Nephron (organoid): Measurements from ENCODE around the gene TREH.

ENCODE experiments used
- H3K27ac Mint-ChIP-seq, 3 experiments: 2 replicates each; pipeline ENCODE4 v1.8.0; 2020; ENCODE audit warnings: mixed read lengths in 3 of 3, mild to moderate bottlenecking in 2 of 3, moderate library complexity in 1 of 3
- H3K27me3 Mint-ChIP-seq: 2 replicates; pipeline ENCODE4 v1.8.0; 2021; ENCODE audit warnings: low read depth, mild to moderate bottlenecking, moderate library complexity, mixed read lengths
- H3K36me3 Mint-ChIP-seq: 2 replicates; pipeline ENCODE4 v1.8.0; 2020; ENCODE audit warnings: low read depth, mixed read lengths
- H3K4me1 Mint-ChIP-seq: 2 replicates; pipeline ENCODE4 v1.8.0; 2020; ENCODE audit warnings: mixed read lengths
- H3K4me3 Mint-ChIP-seq, 3 experiments: 2 replicates each; pipeline ENCODE4 v1.8.0; 2020; ENCODE audit warnings: mild to moderate bottlenecking in 3 of 3, mixed read lengths in 3 of 3, moderate library complexity in 2 of 3
- H3K9me3 Mint-ChIP-seq: 2 replicates; pipeline ENCODE4 v1.8.0; 2020; ENCODE audit warnings: mixed read lengths
- CTCF ChIP-seq, 3 experiments: fragments of 200-600 bp; sonication (generic); IDR thresholded peaks; one replicate each; pipeline ENCODE4 v1.5.0; 2021; ENCODE audit warnings: antibody characterized with exemption in 3 of 3; ENCODE audit not compliant: unreplicated experiment in 3 of 3

TREH gene

GRCh38 chr11:118645066-118645715, 34.3 kb downstream of the TREH start:
- no peaks in the 10 kb centered on the region for H3K27me3 Mint-ChIP-seq
- H3K36me3 Mint-ChIP-seq: peaks cover 67% of the 10 kb centered on the region
- H3K4me1 Mint-ChIP-seq: peaks cover 15% of the 10 kb centered on the region
- no peaks in the 10 kb centered on the region for H3K9me3 Mint-ChIP-seq
- no peak for TF ChIP-seq CTCF (IDR thresholded peaks at IDR 0.05; ENCODE audit: unreplicated experiment in 3 of 3)
- H3K27ac Mint-ChIP-seq: peak overlapping the region in 2 of 3 experiments; percentile 23 to 43
- no peak overlapping the region for H3K4me3 Mint-ChIP-seq

GRCh38 chr11:118644496-118644895, 35.0 kb downstream of the TREH start:
- H3K9me3 Mint-ChIP-seq: no peaks in the 10 kb centered on the region
- H3K4me1 Mint-ChIP-seq: peaks cover 15% of the 10 kb centered on the region
- H3K27ac Mint-ChIP-seq: peak overlapping the region in 1 of 3 experiments; percentile 43
- no peak for TF ChIP-seq CTCF (IDR thresholded peaks at IDR 0.05; ENCODE audit: unreplicated experiment in 3 of 3)
- H3K36me3 Mint-ChIP-seq: peaks cover 64% of the 10 kb centered on the region
- no peak overlapping the region for H3K4me3 Mint-ChIP-seq
- H3K27me3 Mint-ChIP-seq: no peaks in the 10 kb centered on the region

GRCh38 chr11:118643995-118644345, 35.5 kb downstream of the TREH start:
- Mint-ChIP-seq H3K27ac (no peak overlapping the region), H3K9me3 (no peaks in the 10 kb centered on the region), H3K4me3 (no peak overlapping the region), H3K27me3 (no peaks in the 10 kb centered on the region), H3K4me1 (peaks cover 15% of the 10 kb centered on the region), H3K36me3 (peaks cover 59% of the 10 kb centered on the region)
- TF ChIP-seq CTCF (IDR thresholded peaks at IDR 0.05; ENCODE audit: unreplicated experiment in 3 of 3): no peak

- Mint-ChIP-seq H3K36me3 (peaks cover 56% of the 10 kb centered on the region), H3K9me3 (no peaks in the 10 kb centered on the region), H3K27me3 (no peaks in the 10 kb centered on the region), H3K4me1 (peaks cover 15% of the 10 kb centered on the region), H3K4me3 (no peak overlapping the region), H3K27ac (peak overlapping the region in 1 of 3 experiments; percentile 60)
- TF ChIP-seq CTCF (IDR thresholded peaks at IDR 0.05; ENCODE audit: unreplicated experiment in 3 of 3): no peak
These were observed 36.1 kb downstream of the TREH start for GRCh38 chr11:118643142-118643994.

- peak overlapping the region; percentile 36 to 95 (median 88) for H3K27ac Mint-ChIP-seq
- H3K4me3 Mint-ChIP-seq: no peak overlapping the region
- no peak for TF ChIP-seq CTCF (IDR thresholded peaks at IDR 0.05; ENCODE audit: unreplicated experiment in 3 of 3)
- peaks cover 54% of the 10 kb centered on the region for H3K36me3 Mint-ChIP-seq
- no peaks in the 10 kb centered on the region for H3K27me3 Mint-ChIP-seq
- H3K9me3 Mint-ChIP-seq: no peaks in the 10 kb centered on the region
- H3K4me1 Mint-ChIP-seq: peaks cover 10% of the 10 kb centered on the region
These were observed 37.9 kb downstream of the TREH start for GRCh38 chr11:118641397-118642019.
